Tibial nerve (tissue), 3 donors: Measurements from ENCODE around the gene NTM.

Experiments
- POLR2A ChIP-seq, 2 donors: fragments of 450-650 bp; IDR thresholded peaks; one replicate each; pipeline ENCODE4 v1.6.1; 2017; ENCODE audit warnings: antibody characterized with exemption in 2 of 2, mild to moderate bottlenecking in 2 of 2, moderate library complexity in 2 of 2
- TF ChIP-seq, protein P1 (sequence below), 5 experiments: fragments of 200-600 bp in 3 of 5; fragments of 450-650 bp in 2 of 5; sonication (generic) in 3 of 5; IDR thresholded peaks; one replicate each; pipeline ENCODE4 v1.5.1; 2016 to 2019; ENCODE audit warnings: antibody characterized with exemption in 5 of 5, mild to moderate bottlenecking in 3 of 5, moderate library complexity in 2 of 5

DNA sequence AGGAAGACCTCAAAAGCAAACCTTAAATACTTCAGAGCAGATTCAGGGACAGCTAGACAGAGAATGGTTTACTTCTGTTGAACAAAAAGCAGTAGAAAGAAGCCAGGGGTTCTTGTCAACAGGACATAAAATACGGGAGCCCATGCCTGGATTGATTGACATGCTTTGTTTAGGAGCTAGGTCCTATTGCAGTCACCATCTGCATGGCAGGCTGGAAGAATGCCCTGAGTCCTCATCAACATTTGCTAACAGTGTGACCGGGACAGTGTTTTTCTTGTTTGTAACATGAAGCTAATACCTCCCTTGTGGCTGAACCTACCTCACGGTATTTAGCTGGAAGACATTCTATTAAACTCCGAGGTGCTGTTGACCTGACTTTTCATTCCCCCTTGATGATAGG, 225.4 kb downstream of the NTM start:
- TF ChIP-seq, protein P1, sequence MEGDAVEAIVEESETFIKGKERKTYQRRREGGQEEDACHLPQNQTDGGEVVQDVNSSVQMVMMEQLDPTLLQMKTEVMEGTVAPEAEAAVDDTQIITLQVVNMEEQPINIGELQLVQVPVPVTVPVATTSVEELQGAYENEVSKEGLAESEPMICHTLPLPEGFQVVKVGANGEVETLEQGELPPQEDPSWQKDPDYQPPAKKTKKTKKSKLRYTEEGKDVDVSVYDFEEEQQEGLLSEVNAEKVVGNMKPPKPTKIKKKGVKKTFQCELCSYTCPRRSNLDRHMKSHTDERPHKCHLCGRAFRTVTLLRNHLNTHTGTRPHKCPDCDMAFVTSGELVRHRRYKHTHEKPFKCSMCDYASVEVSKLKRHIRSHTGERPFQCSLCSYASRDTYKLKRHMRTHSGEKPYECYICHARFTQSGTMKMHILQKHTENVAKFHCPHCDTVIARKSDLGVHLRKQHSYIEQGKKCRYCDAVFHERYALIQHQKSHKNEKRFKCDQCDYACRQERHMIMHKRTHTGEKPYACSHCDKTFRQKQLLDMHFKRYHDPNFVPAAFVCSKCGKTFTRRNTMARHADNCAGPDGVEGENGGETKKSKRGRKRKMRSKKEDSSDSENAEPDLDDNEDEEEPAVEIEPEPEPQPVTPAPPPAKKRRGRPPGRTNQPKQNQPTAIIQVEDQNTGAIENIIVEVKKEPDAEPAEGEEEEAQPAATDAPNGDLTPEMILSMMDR (IDR thresholded peaks at IDR 0.05), result no peak
- no peak for TF ChIP-seq POLR2A (IDR thresholded peaks at IDR 0.05)
